ENCODE measurements around the gene PPM1G. TPM values are rescaled to one million over a fixed set of nuclear protein-coding genes. Genes with fewer than 3 reads are reported as not detected.

The PPM1G gene
- polyA plus RNA-seq, 1 of the 3 experiments (the other 2 are of a cell fraction), result 113 TPM

DNA sequence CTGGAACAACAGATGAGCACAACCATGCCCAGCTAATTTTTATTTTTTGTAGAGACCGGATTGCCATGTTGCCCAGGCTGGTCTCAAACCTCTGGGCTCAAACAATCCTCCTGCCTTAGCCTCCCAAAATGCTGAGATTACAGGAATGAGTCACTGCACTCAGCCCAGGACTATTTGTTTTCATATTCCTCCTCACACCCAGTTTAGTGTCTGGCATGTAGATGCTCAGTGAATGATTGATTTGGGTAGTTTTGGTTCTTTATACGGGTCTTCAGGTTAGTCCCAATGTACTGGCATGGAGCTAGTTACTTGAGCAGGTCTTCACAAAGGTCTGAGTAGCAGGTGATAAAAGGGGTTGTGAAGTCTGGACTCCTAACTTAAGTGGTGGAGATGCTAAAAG lies 45.5 kb downstream of the PPM1G start:
- CTCF ChIA-PET, result interaction anchor here (2.2 kb wide), 1 partner anchor 84 kb away, joined by 7 read pairs; no protein-coding TSS in a partner anchor
- Histone ChIP-seq H3K4me3 (ENCODE audit: low read depth in 2 of 2, low read length in 1 of 2) (no peak overlapping the region), H3K9ac (no peak overlapping the region), H2AFZ (ENCODE audit: low read depth) (no peak overlapping the region), H3K79me2 (ENCODE audit: insufficient read depth) (peaks cover 37% of the 10 kb centered on the region), H4K20me1 (ENCODE audit: insufficient read depth) (peaks cover 4% of the 10 kb centered on the region; the same call in 1 of the 2 replicates), H3K4me1 (ENCODE audit: control insufficient read depth in 1 of 2, insufficient read depth in 2 of 2, low read depth in 1 of 2, low read length in 1 of 2) (peaks cover 0 to 3% of the 10 kb centered on the region in 2 experiments; a peak in 2 of 4 replicates), H3K27me3 (ENCODE audit: insufficient read depth) (no peaks in the 10 kb centered on the region), H3K9me3 (no peaks in the 10 kb centered on the region), H3K9me2 (no peaks in the 10 kb centered on the region), H3K4me2 (no peak overlapping the region), H3F3A (replicated peaks; ENCODE audit: insufficient read depth) (peaks cover 22% of the 10 kb centered on the region), H3K27ac (ENCODE audit: low read depth in 2 of 2, low read length in 1 of 2) (no peak overlapping the region), H3K36me3 (replicated peaks in 1 of 2; ENCODE audit: control insufficient read depth in 1 of 2, insufficient read depth in 2 of 2, low read length in 1 of 2) (peaks cover 44% of the 10 kb centered on the region in 2 experiments)
- WGBS (ENCODE audit: low lambda C conversion rate), result 98% methylated on average over 2 of the region's 2 CpGs
- DNase-seq, result no peak
- TF ChIP-seq FOXJ3 (CRISPR knock-in tag; IDR thresholded peaks at IDR 0.05) (no peak), EZH2phosphoT487 (IDR thresholded peaks at IDR 0.05; ENCODE audit: borderline replicate concordance, low read depth) (no peak), NFIC (IDR thresholded peaks at IDR 0.05; ENCODE audit: borderline replicate concordance) (no peak), TAF1 (IDR thresholded peaks at IDR 0.05; ENCODE audit: borderline replicate concordance, low read depth, low read length) (no peak), ELF1 (IDR thresholded peaks at IDR 0.05) (no peak), TEAD4 (IDR thresholded peaks at IDR 0.05; ENCODE audit: borderline replicate concordance, insufficient read depth) (no peak), TCF12 (IDR thresholded peaks at IDR 0.05) (no peak), GABPA (IDR thresholded peaks at IDR 0.05; ENCODE audit: low read depth) (no peak)
- TF ChIP-seq, protein P1, sequence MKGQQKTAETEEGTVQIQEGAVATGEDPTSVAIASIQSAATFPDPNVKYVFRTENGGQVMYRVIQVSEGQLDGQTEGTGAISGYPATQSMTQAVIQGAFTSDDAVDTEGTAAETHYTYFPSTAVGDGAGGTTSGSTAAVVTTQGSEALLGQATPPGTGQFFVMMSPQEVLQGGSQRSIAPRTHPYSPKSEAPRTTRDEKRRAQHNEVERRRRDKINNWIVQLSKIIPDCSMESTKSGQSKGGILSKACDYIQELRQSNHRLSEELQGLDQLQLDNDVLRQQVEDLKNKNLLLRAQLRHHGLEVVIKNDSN (IDR thresholded peaks at IDR 0.05; ENCODE audit: borderline replicate concordance, low read depth), result no peak
- TF ChIP-seq, protein P2, sequence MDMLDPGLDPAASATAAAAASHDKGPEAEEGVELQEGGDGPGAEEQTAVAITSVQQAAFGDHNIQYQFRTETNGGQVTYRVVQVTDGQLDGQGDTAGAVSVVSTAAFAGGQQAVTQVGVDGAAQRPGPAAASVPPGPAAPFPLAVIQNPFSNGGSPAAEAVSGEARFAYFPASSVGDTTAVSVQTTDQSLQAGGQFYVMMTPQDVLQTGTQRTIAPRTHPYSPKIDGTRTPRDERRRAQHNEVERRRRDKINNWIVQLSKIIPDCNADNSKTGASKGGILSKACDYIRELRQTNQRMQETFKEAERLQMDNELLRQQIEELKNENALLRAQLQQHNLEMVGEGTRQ (IDR thresholded peaks at IDR 0.05; ENCODE audit: borderline replicate concordance, low read depth, low read length), result no peak
- TF ChIP-seq, protein P3, sequence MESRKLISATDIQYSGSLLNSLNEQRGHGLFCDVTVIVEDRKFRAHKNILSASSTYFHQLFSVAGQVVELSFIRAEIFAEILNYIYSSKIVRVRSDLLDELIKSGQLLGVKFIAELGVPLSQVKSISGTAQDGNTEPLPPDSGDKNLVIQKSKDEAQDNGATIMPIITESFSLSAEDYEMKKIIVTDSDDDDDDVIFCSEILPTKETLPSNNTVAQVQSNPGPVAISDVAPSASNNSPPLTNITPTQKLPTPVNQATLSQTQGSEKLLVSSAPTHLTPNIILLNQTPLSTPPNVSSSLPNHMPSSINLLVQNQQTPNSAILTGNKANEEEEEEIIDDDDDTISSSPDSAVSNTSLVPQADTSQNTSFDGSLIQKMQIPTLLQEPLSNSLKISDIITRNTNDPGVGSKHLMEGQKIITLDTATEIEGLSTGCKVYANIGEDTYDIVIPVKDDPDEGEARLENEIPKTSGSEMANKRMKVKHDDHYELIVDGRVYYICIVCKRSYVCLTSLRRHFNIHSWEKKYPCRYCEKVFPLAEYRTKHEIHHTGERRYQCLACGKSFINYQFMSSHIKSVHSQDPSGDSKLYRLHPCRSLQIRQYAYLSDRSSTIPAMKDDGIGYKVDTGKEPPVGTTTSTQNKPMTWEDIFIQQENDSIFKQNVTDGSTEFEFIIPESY (IDR thresholded peaks at IDR 0.05; ENCODE audit: borderline replicate concordance, low read depth), result no peak
- TF ChIP-seq, protein P4, sequence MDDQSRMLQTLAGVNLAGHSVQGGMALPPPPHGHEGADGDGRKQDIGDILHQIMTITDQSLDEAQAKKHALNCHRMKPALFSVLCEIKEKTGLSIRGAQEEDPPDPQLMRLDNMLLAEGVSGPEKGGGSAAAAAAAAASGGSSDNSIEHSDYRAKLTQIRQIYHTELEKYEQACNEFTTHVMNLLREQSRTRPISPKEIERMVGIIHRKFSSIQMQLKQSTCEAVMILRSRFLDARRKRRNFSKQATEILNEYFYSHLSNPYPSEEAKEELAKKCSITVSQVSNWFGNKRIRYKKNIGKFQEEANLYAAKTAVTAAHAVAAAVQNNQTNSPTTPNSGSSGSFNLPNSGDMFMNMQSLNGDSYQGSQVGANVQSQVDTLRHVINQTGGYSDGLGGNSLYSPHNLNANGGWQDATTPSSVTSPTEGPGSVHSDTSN (IDR thresholded peaks at IDR 0.05), result no peak
- POLR2A ChIA-PET, result interaction anchor here (0.6 kb wide), 1 partner anchor 34 kb away, joined by 3 read pairs; no protein-coding TSS in a partner anchor
